ENCODE measurements around the gene MPEG1. TPM values are rescaled to one million over a fixed set of nuclear protein-coding genes. Genes with fewer than 3 reads are reported as not detected.

MPEG1 gene
- total and polyA plus RNA-seq, 7 donors: 0.82 to 6.1 (median 3.8) TPM

DNA sequence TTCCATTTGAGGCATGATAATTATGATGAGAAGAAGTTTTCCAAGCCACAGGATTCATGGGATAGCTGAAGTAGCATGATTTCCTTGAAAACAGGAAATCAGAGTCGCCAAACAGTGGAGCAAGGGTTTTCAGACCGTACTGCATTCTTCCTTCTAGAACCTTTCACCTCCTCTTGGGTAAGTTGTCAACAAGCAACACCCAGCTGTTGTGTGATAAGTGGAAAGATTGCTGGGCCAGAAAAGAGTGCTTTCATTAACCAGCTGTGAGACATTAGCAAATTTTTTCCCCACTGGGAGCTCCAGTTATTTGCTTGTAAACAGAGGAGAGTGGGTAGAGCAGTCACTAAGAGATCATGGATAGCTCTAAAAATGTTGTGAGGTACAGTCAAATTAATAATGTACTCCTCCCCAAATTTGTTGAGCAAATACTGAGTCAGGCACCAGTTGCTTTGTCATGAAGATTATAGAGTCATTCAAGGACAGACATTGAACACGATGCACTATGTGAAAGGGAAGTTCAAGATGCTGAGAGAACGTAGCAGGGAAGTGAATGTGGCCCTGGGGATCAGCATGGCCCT, 11.7 kb upstream of the MPEG1 start:
- peak in 3 of 4 donors; percentile 44 to 73 (median 62) for ATAC-seq
- intact Hi-C loops (cut with DNase I): no loop called here
- Histone ChIP-seq H3K4me1 (no peaks in the 10 kb centered on the region), H3K4me3 (no peak overlapping the region), H3K27ac (peak overlapping the region; percentile 55), H3K9me3 (no peaks in the 10 kb centered on the region), H3K27me3 (ENCODE audit: insufficient read depth in 3 of 3, low read length in 2 of 3) (no peaks in the 10 kb centered on the region), H3K36me3 (ENCODE audit: insufficient read depth in 1 of 2, low read depth in 1 of 2) (no peaks in the 10 kb centered on the region)
- TF ChIP-seq, protein P1, sequence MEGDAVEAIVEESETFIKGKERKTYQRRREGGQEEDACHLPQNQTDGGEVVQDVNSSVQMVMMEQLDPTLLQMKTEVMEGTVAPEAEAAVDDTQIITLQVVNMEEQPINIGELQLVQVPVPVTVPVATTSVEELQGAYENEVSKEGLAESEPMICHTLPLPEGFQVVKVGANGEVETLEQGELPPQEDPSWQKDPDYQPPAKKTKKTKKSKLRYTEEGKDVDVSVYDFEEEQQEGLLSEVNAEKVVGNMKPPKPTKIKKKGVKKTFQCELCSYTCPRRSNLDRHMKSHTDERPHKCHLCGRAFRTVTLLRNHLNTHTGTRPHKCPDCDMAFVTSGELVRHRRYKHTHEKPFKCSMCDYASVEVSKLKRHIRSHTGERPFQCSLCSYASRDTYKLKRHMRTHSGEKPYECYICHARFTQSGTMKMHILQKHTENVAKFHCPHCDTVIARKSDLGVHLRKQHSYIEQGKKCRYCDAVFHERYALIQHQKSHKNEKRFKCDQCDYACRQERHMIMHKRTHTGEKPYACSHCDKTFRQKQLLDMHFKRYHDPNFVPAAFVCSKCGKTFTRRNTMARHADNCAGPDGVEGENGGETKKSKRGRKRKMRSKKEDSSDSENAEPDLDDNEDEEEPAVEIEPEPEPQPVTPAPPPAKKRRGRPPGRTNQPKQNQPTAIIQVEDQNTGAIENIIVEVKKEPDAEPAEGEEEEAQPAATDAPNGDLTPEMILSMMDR (IDR thresholded peaks at IDR 0.05): no peak
- no peak for DNase-seq
- WGBS, 3 donors: 8 to 14% (median 10%) methylated on average over 4 of the region's 4 CpGs

DNA sequence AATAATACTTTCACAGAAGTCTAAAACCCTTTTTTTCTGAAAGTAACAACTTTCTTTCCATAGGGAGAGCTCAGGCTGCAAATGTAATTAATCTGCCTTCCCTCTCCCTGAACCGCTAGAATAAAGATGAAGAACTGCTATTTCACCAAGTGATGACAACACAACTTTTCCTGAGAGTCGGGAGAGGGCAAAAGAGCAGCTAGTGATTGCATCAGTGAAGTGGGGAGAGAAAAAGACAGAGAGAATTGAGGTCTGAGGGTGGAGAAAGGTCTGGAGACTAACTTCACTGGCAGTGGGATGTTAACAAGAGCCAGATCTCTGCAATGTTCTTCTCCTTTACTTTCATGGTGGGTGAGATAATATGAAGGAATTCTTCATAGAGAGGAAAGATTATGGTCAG, 10.9 kb upstream of the MPEG1 start:
- ATAC-seq (peak in 1 of 4 donors; percentile 46), DNase-seq (no peak)
- TF ChIP-seq, protein P1 (IDR thresholded peaks at IDR 0.05): no peak
- no peaks in the 10 kb centered on the region for H3K27me3 ChIP-seq (ENCODE audit: insufficient read depth in 3 of 3, low read length in 2 of 3)
- WGBS, 3 donors: 53 to 66% (median 62%) methylated on average over 2 of the region's 2 CpGs
- intact Hi-C loops (cut with DNase I): no loop called here
- no peaks in the 10 kb centered on the region for H3K9me3 ChIP-seq
- H3K4me1 ChIP-seq: no peaks in the 10 kb centered on the region
- H3K4me3 ChIP-seq: no peak overlapping the region
- H3K27ac ChIP-seq: peak overlapping the region; percentile 55
- H3K36me3 ChIP-seq (ENCODE audit: insufficient read depth in 1 of 2, low read depth in 1 of 2): no peaks in the 10 kb centered on the region

DNA sequence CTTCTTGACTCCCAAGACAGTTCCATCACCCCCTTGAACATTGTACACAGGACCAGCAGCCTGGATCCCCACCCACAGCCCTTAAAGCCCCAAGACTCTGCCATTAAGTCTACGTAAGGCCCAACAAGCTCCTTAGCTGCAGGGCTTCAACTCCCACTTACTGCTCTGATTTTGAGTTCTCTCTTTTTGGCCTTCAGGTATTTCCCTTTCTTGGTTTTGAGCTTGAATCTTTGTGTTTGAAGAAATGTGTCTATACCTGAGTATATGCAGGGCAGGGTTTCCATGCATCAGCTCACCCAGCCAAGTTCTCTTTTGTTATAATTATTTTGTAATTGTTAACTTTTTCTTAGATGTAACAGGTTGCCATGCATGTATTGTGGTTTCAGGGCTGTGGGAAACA, 10.4 kb upstream of the MPEG1 start:
- ATAC-seq: no peak
- no peaks in the 10 kb centered on the region for H3K9me3 ChIP-seq
- H3K4me3 ChIP-seq: no peak overlapping the region
- 97 to 100% (median 100%) methylated on average over 1 of the region's 1 CpG for WGBS, 3 donors
- H3K27ac ChIP-seq: peak overlapping the region; percentile 23
- H3K27me3 ChIP-seq (ENCODE audit: insufficient read depth in 3 of 3, low read length in 2 of 3): no peaks in the 10 kb centered on the region
- no peak for DNase-seq
- intact Hi-C loops (cut with DNase I): no loop called here
- no peaks in the 10 kb centered on the region for H3K36me3 ChIP-seq (ENCODE audit: insufficient read depth in 1 of 2, low read depth in 1 of 2)
- TF ChIP-seq, protein P1 (IDR thresholded peaks at IDR 0.05): no peak
- no peaks in the 10 kb centered on the region for H3K4me1 ChIP-seq

- 79 to 92% (median 85%) methylated on average over 2 of the region's 2 CpGs for WGBS, 3 donors
- no peaks in the 10 kb centered on the region for H3K27me3 ChIP-seq (ENCODE audit: insufficient read depth in 3 of 3, low read length in 2 of 3)
- TF ChIP-seq, protein P1 (IDR thresholded peaks at IDR 0.05): no peak
- H3K36me3 ChIP-seq (ENCODE audit: insufficient read depth in 1 of 2, low read depth in 1 of 2): no peaks in the 10 kb centered on the region
- intact Hi-C loops (cut with DNase I): no loop called here
- peak overlapping the region; percentile 23 for H3K27ac ChIP-seq
- no peaks in the 10 kb centered on the region for H3K4me1 ChIP-seq
- H3K4me3 ChIP-seq: no peak overlapping the region
- H3K9me3 ChIP-seq: no peaks in the 10 kb centered on the region
- DNase-seq (no peak), ATAC-seq (no peak)
These were observed 9.8 kb upstream of the MPEG1 start for GRCh38 chr11:59222464-59223060.

- no peak overlapping the region for H3K27ac ChIP-seq
- H3K4me3 ChIP-seq: no peak overlapping the region
- no peak for ATAC-seq
- TF ChIP-seq, protein P1 (IDR thresholded peaks at IDR 0.05): no peak
- 54 to 73% (median 69%) methylated on average over 4 of the region's 4 CpGs for WGBS, 3 donors
- H3K27me3 ChIP-seq (ENCODE audit: insufficient read depth in 3 of 3, low read length in 2 of 3): no peaks in the 10 kb centered on the region
- H3K4me1 ChIP-seq: no peaks in the 10 kb centered on the region
- intact Hi-C loops (cut with DNase I): no loop called here
- no peaks in the 10 kb centered on the region for H3K36me3 ChIP-seq (ENCODE audit: insufficient read depth in 1 of 2, low read depth in 1 of 2)
- no peak for DNase-seq
- no peaks in the 10 kb centered on the region for H3K9me3 ChIP-seq
These were observed 8.7 kb upstream of the MPEG1 start for GRCh38 chr11:59221441-59221840.

All from psoas muscle (tissue), 8 donors.